Peyer's patch (tissue), 4 donors: ENCODE measurements around the gene RCSD1.

Source experiments
- CTCF ChIP-seq, 6 experiments: fragments of 450-650 bp in 4 of 6; fragments of 200-600 bp in 2 of 6; sonication (generic) in 1 of 6; IDR thresholded peaks; one replicate each; pipeline ENCODE4 v1.5.1; 2017 to 2019; ENCODE audit warnings: antibody characterized with exemption in 6 of 6, mild to moderate bottlenecking in 3 of 6, moderate library complexity in 1 of 6
- POLR2A ChIP-seq, 2 donors: fragments of 450-650 bp; IDR thresholded peaks; one replicate each; pipeline ENCODE4 v1.5.1; 2017; ENCODE audit warnings: antibody characterized with exemption in 2 of 2, mild to moderate bottlenecking in 2 of 2, moderate library complexity in 2 of 2

- no peak for TF ChIP-seq CTCF (IDR thresholded peaks at IDR 0.05)
- no peak for TF ChIP-seq POLR2A (IDR thresholded peaks at IDR 0.05)
These were observed 77.2 kb downstream of the RCSD1 start for GRCh38 chr1:167706931-167707877.
